ENCODE results near the gene RWDD1. TPM values are rescaled to one million over a fixed set of nuclear protein-coding genes. Genes with fewer than 3 reads are reported as not detected.
A peak's percentile ranks its signal among the peaks of the same experiment; 100 is the strongest.

Gene RWDD1
- total and polyA plus RNA-seq, 2 of the 13 experiments (the other 11 are each of a cell fraction or from before 2014, with no cell fraction given), result 27.4 to 67.1 TPM

- TF ChIP-seq NFIB (CRISPR knock-in tag; IDR thresholded peaks at IDR 0.05; ENCODE audit: borderline replicate concordance) (no peak), ARID4A (CRISPR knock-in tag; IDR thresholded peaks at IDR 0.05; ENCODE audit: borderline replicate concordance) (no peak; the same call in 1 of the 2 replicates), DRAP1 (CRISPR knock-in tag; IDR thresholded peaks at IDR 0.05) (no peak; the same call in 1 of the 2 replicates), ZBTB10 (CRISPR knock-in tag; IDR thresholded peaks at IDR 0.05; ENCODE audit: borderline replicate concordance) (no peak), ZFP90 (CRISPR knock-in tag; IDR thresholded peaks at IDR 0.05; ENCODE audit: borderline replicate concordance) (no peak), RFXANK (CRISPR knock-in tag; IDR thresholded peaks at IDR 0.05) (no peak), CENPX (CRISPR knock-in tag; IDR thresholded peaks at IDR 0.05) (no peak), HMG20A (CRISPR knock-in tag; IDR thresholded peaks at IDR 0.05; ENCODE audit: borderline replicate concordance) (no peak)
- TF ChIP-seq, protein P1, sequence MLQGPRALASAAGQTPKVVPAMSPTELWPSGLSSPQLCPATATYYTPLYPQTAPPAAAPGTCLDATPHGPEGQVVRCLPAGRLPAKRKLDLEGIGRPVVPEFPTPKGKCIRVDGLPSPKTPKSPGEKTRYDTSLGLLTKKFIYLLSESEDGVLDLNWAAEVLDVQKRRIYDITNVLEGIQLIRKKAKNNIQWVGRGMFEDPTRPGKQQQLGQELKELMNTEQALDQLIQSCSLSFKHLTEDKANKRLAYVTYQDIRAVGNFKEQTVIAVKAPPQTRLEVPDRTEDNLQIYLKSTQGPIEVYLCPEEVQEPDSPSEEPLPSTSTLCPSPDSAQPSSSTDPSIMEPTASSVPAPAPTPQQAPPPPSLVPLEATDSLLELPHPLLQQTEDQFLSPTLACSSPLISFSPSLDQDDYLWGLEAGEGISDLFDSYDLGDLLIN (CRISPR knock-in tag; IDR thresholded peaks at IDR 0.05; ENCODE audit: borderline replicate concordance), result no peak
- TF ChIP-seq, protein P2, sequence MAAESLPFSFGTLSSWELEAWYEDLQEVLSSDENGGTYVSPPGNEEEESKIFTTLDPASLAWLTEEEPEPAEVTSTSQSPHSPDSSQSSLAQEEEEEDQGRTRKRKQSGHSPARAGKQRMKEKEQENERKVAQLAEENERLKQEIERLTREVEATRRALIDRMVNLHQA (CRISPR knock-in tag; IDR thresholded peaks at IDR 0.05), result no peak
- TF ChIP-seq, protein P3, sequence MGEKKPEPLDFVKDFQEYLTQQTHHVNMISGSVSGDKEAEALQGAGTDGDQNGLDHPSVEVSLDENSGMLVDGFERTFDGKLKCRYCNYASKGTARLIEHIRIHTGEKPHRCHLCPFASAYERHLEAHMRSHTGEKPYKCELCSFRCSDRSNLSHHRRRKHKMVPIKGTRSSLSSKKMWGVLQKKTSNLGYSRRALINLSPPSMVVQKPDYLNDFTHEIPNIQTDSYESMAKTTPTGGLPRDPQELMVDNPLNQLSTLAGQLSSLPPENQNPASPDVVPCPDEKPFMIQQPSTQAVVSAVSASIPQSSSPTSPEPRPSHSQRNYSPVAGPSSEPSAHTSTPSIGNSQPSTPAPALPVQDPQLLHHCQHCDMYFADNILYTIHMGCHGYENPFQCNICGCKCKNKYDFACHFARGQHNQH (CRISPR knock-in tag; IDR thresholded peaks at IDR 0.05), result no peak
- TF ChIP-seq, protein P4, sequence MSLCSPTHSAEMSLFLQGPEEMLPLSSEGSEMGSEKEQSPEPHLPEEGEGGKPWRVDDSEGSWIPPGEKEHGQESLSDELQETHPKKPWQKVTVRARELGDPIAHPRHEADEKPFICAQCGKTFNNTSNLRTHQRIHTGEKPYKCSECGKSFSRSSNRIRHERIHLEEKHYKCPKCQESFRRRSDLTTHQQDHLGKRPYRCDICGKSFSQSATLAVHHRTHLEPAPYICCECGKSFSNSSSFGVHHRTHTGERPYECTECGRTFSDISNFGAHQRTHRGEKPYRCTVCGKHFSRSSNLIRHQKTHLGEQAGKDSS (CRISPR knock-in tag; IDR thresholded peaks at IDR 0.05; ENCODE audit: borderline replicate concordance, low read depth), result no peak
- TF ChIP-seq, protein P5, sequence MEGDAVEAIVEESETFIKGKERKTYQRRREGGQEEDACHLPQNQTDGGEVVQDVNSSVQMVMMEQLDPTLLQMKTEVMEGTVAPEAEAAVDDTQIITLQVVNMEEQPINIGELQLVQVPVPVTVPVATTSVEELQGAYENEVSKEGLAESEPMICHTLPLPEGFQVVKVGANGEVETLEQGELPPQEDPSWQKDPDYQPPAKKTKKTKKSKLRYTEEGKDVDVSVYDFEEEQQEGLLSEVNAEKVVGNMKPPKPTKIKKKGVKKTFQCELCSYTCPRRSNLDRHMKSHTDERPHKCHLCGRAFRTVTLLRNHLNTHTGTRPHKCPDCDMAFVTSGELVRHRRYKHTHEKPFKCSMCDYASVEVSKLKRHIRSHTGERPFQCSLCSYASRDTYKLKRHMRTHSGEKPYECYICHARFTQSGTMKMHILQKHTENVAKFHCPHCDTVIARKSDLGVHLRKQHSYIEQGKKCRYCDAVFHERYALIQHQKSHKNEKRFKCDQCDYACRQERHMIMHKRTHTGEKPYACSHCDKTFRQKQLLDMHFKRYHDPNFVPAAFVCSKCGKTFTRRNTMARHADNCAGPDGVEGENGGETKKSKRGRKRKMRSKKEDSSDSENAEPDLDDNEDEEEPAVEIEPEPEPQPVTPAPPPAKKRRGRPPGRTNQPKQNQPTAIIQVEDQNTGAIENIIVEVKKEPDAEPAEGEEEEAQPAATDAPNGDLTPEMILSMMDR (CRISPR knock-in tag; IDR thresholded peaks at IDR 0.05), result peak; percentile 78
These were observed 62.4 kb downstream of the RWDD1 start (continued) for GRCh38 chr6:116633685-116634084.

Measured in HepG2 (cell line).